GM12892 (cell line): ENCODE measurements around the gene LAIR1.

Experiments
- POLR2A ChIP-seq: IDR thresholded peaks from 2 replicates; pipeline ENCODE4 v1.6.1; 2011; ENCODE audit warnings: low read depth, low read length, control low read depth
- POLR2AphosphoS5 ChIP-seq: IDR thresholded peaks from 2 replicates; pipeline ENCODE4 v1.6.1; 2011; ENCODE audit warnings: low read depth, low read length, control low read depth
- TAF1 ChIP-seq: IDR thresholded peaks from 2 replicates; pipeline ENCODE4 v1.6.1; 2011; ENCODE audit warnings: low read depth, mild to moderate bottlenecking, control low read depth, low read length, borderline replicate concordance

DNA sequence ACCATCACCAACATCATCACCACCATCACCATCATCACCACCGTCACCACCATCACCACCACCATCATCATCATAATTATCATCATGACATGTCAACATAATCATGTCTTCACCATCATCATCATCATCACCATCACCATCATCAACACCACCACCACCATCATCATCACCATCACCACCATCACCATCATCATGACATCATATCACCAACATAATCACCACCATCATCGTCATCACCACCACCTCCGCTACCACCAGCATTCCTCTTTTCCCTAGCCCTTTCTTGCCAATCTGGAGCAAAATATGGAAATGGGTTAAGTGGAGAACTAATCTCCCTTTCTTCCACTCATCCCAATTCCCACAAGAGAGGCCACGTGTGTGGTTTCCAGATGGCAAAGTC is 49.4 kb upstream of the LAIR1 start:
- no peak for TF ChIP-seq POLR2A
- TF ChIP-seq POLR2AphosphoS5 = no peak
- no peak for TF ChIP-seq TAF1
